ENCODE data around the gene NEUROG2.
"Not testable (repeated sequence)": the region's sequence is repeated elsewhere in the genome, so short reads cannot be mapped to it uniquely, and the experiment has no call there.

The NEUROG2 gene

GRCh38 chr4:112536123-112536522, 20.1 kb upstream of the NEUROG2 start:
- in situ Hi-C loops (cut with MboI; ENCODE audit: low sequenced_read_pairs): loop anchor here (25.0 kb wide), 1 partner anchor 226 kb away; no protein-coding TSS in a partner anchor
- no peak for DNase-seq (ENCODE audit: low spot score in 2 of 2)
- Histone ChIP-seq H3K36me3 (replicated peaks) (0 out of 2 replicates have a peak, but pooled peaks cover 5% of the 10 kb centered on the region), H3K4me3 (no peak overlapping the region), H3K4me1 (no peaks in the 10 kb centered on the region), H3K27me3 (ENCODE audit: low read depth) (no peaks in the 10 kb centered on the region), H3K9me3 (no peaks in the 10 kb centered on the region)

GRCh38 chr4:112532267-112532666, 16.3 kb upstream of the NEUROG2 start:
- Histone ChIP-seq H3K36me3 (replicated peaks) (no peaks in the 10 kb centered on the region), H3K27me3 (ENCODE audit: low read depth) (no peaks in the 10 kb centered on the region), H3K9me3 (no peaks in the 10 kb centered on the region), H3K4me3 (no peak overlapping the region), H3K4me1 (no peaks in the 10 kb centered on the region)
- in situ Hi-C loops (cut with MboI; ENCODE audit: low sequenced_read_pairs): loop anchor here (25.0 kb wide), 1 partner anchor 230 kb away; no protein-coding TSS in a partner anchor
- no peak for DNase-seq (ENCODE audit: low spot score in 2 of 2)

GRCh38 chr4:112531146-112531545, 15.2 kb upstream of the NEUROG2 start:
- H3K36me3 ChIP-seq (replicated peaks): no peaks in the 10 kb centered on the region
- no peak overlapping the region for H3K4me3 ChIP-seq
- in situ Hi-C loops (cut with MboI; ENCODE audit: low sequenced_read_pairs): loop anchor here (25.0 kb wide), 1 partner anchor 231 kb away; no protein-coding TSS in a partner anchor
- H3K9me3 ChIP-seq: no peaks in the 10 kb centered on the region
- peaks cover 3% of the 10 kb centered on the region for H3K4me1 ChIP-seq
- no peak for DNase-seq (ENCODE audit: low spot score in 2 of 2)
- no peaks in the 10 kb centered on the region for H3K27me3 ChIP-seq (ENCODE audit: low read depth)

- Histone ChIP-seq H3K27me3 (ENCODE audit: low read depth) (no peaks in the 10 kb centered on the region), H3K4me3 (no peak overlapping the region), H3K36me3 (replicated peaks) (no peaks in the 10 kb centered on the region), H3K9me3 (peaks cover 3% of the 10 kb centered on the region; the same call in 1 of the 2 replicates), H3K4me1 (peaks cover 31% of the 10 kb centered on the region)
- in situ Hi-C loops (cut with MboI; ENCODE audit: low sequenced_read_pairs): loop anchor here (25.0 kb wide), 1 partner anchor 236 kb away; no protein-coding TSS in a partner anchor
- DNase-seq (ENCODE audit: low spot score in 2 of 2): peak in 1 of 2 experiments; percentile 81
Measured at GRCh38 chr4:112526061-112526460, 10.1 kb upstream of the NEUROG2 start.

- Histone ChIP-seq H3K4me1 (peaks cover 34% of the 10 kb centered on the region), H3K36me3 (replicated peaks) (no peaks in the 10 kb centered on the region), H3K4me3 (peak overlapping the region; percentile 28), H3K27me3 (ENCODE audit: low read depth) (no peaks in the 10 kb centered on the region), H3K9me3 (peaks cover 3% of the 10 kb centered on the region)
- DNase-seq (ENCODE audit: low spot score in 2 of 2): peak; percentile 81 to 94
- in situ Hi-C loops (cut with MboI; ENCODE audit: low sequenced_read_pairs): loop anchor here (5.0 kb wide), 2 partner anchors 77 to 192 kb away; no protein-coding TSS in a partner anchor
Measured at GRCh38 chr4:112523764-112524505, 8.0 kb upstream of the NEUROG2 start.

- peak overlapping the region; percentile 28 for H3K4me3 ChIP-seq
- peaks cover 3% of the 10 kb centered on the region for H3K9me3 ChIP-seq
- peaks cover under 1% of the 10 kb centered on the region; the same call in 1 of the 2 replicates for H3K27me3 ChIP-seq (ENCODE audit: low read depth)
- in situ Hi-C loops (cut with MboI; ENCODE audit: low sequenced_read_pairs): loop anchor here (5.0 kb wide), 2 partner anchors 76 to 191 kb away; no protein-coding TSS in a partner anchor
- no peaks in the 10 kb centered on the region for H3K36me3 ChIP-seq (replicated peaks)
- DNase-seq (ENCODE audit: low spot score in 2 of 2): peak; percentile 52 to 78
- peaks cover 42% of the 10 kb centered on the region for H3K4me1 ChIP-seq
Measured at GRCh38 chr4:112523008-112523721, 7.2 kb upstream of the NEUROG2 start.

GRCh38 chr4:112522431-112522830, 6.5 kb upstream of the NEUROG2 start:
- not testable (repeated sequence) for H3K27me3 ChIP-seq (ENCODE audit: low read depth); H3K36me3 ChIP-seq (replicated peaks); H3K4me3 ChIP-seq; DNase-seq (ENCODE audit: low spot score in 2 of 2); H3K9me3 ChIP-seq
- peaks cover 47% of the 10 kb centered on the region for H3K4me1 ChIP-seq
- in situ Hi-C loops (cut with MboI; ENCODE audit: low sequenced_read_pairs): loop anchor here (5.0 kb wide), 2 partner anchors 75 to 190 kb away; no protein-coding TSS in a partner anchor

- Histone ChIP-seq H3K36me3 (replicated peaks) (no peaks in the 10 kb centered on the region), H3K4me3 (no peak overlapping the region), H3K4me1 (peaks cover 52% of the 10 kb centered on the region), H3K27me3 (ENCODE audit: low read depth) (peaks cover 6% of the 10 kb centered on the region; the same call in 1 of the 2 replicates), H3K9me3 (peaks cover 3% of the 10 kb centered on the region)
- DNase-seq (ENCODE audit: low spot score in 2 of 2): peak; percentile 85 to 97
- in situ Hi-C loops (cut with MboI; ENCODE audit: low sequenced_read_pairs): loop anchor here (5.0 kb wide), 2 partner anchors 74 to 189 kb away; no protein-coding TSS in a partner anchor
Measured at GRCh38 chr4:112521123-112522023, 5.4 kb upstream of the NEUROG2 start.

GRCh38 chr4:112520598-112521122, 4.7 kb upstream of the NEUROG2 start:
- Histone ChIP-seq H3K4me3 (no peak overlapping the region), H3K4me1 (peaks cover 46% of the 10 kb centered on the region), H3K36me3 (replicated peaks) (no peaks in the 10 kb centered on the region), H3K9me3 (peaks cover 3% of the 10 kb centered on the region), H3K27me3 (ENCODE audit: low read depth) (peaks cover 6% of the 10 kb centered on the region; the same call in 1 of the 2 replicates)
- in situ Hi-C loops (cut with MboI; ENCODE audit: low sequenced_read_pairs): loop anchor here (5.0 kb wide), 2 partner anchors 73 to 188 kb away; no protein-coding TSS in a partner anchor
- no peak for DNase-seq (ENCODE audit: low spot score in 2 of 2)

GRCh38 chr4:112519689-112520597, 4.0 kb upstream of the NEUROG2 start:
- in situ Hi-C loops (cut with MboI; ENCODE audit: low sequenced_read_pairs): loop anchor here (5.0 kb wide), 2 partner anchors 73 to 188 kb away; no protein-coding TSS in a partner anchor
- H3K4me3 ChIP-seq: no peak overlapping the region
- peaks cover 45% of the 10 kb centered on the region for H3K4me1 ChIP-seq
- DNase-seq (ENCODE audit: low spot score in 2 of 2): no peak
- peaks cover 3% of the 10 kb centered on the region for H3K9me3 ChIP-seq
- H3K36me3 ChIP-seq (replicated peaks): no peaks in the 10 kb centered on the region
- H3K27me3 ChIP-seq (ENCODE audit: low read depth): peaks cover 6% of the 10 kb centered on the region; the same call in 1 of the 2 replicates

GRCh38 chr4:112518675-112519074, 2.7 kb upstream of the NEUROG2 start:
- H3K36me3 ChIP-seq (replicated peaks): no peaks in the 10 kb centered on the region
- DNase-seq (ENCODE audit: low spot score in 2 of 2): peak in 1 of 2 experiments; percentile 58
- H3K27me3 ChIP-seq (ENCODE audit: low read depth): peaks cover 6% of the 10 kb centered on the region; the same call in 1 of the 2 replicates
- H3K4me1 ChIP-seq: peaks cover 50% of the 10 kb centered on the region
- in situ Hi-C loops (cut with MboI; ENCODE audit: low sequenced_read_pairs): no loop called here
- no peak overlapping the region for H3K4me3 ChIP-seq
- H3K9me3 ChIP-seq: peaks cover 3% of the 10 kb centered on the region

- H3K27me3 ChIP-seq (ENCODE audit: low read depth): peaks cover 6% of the 10 kb centered on the region; the same call in 1 of the 2 replicates
Measured at GRCh38 chr4:112517911-112518310, 1.9 kb upstream of the NEUROG2 start.

More at GRCh38 chr4:112517911-112518310, 1.9 kb upstream of the NEUROG2 start:
- Histone ChIP-seq H3K4me3 (no peak overlapping the region), H3K36me3 (replicated peaks) (no peaks in the 10 kb centered on the region), H3K9me3 (peaks cover 3% of the 10 kb centered on the region), H3K4me1 (peaks cover 54% of the 10 kb centered on the region)
- in situ Hi-C loops (cut with MboI; ENCODE audit: low sequenced_read_pairs): no loop called here
- DNase-seq (ENCODE audit: low spot score in 2 of 2): no peak

All from HAP-1 (cell line).